Tibial nerve (tissue), 4 donors: Measurements from ENCODE around the gene HAUS6. TPM values are rescaled to one million over a fixed set of nuclear protein-coding genes. Genes with fewer than 3 reads are reported as not detected.
"Not testable (repeated sequence)": the region's sequence is repeated elsewhere in the genome, so short reads cannot be mapped to it uniquely, and the experiment has no call there.

Source experiments
- DNase-seq, 2 donors: peaks; one replicate each; pipeline ENCODE4 v3.0.0-alpha.2; 2019; ENCODE audit warnings: low spot score in 2 of 2
- H3K27ac ChIP-seq, 4 donors: fragments of 200-600 bp; sonication (generic) in 3 of 4; one replicate each; pipeline ENCODE4 v1.5.1; 2017 to 2019; ENCODE audit warnings: mild to moderate bottlenecking in 1 of 4
- H3K27me3 ChIP-seq, 2 donors: fragments of 200-600 bp; sonication (generic) in 1 of 2; one replicate each; pipeline versions ENCODE4 v1.5.1 to v1.6.0; 2017 to 2019
- H3K36me3 ChIP-seq, 3 donors: fragments of 200-600 bp; sonication (generic); one replicate each; pipeline ENCODE4 v1.5.1; 2018 to 2019
- H3K4me1 ChIP-seq, 4 donors: fragments of 200-600 bp; sonication (generic) in 3 of 4; one replicate each; pipeline ENCODE4 v1.5.1; 2017 to 2019
- H3K4me3 ChIP-seq, 4 donors: fragments of 200-600 bp; sonication (generic) in 3 of 4; one replicate each; pipeline ENCODE4 v1.5.1; 2017 to 2019; ENCODE audit warnings: mild to moderate bottlenecking in 1 of 4, moderate library complexity in 1 of 4
- H3K9me3 ChIP-seq, 4 donors: fragments of 200-600 bp; sonication (generic) in 3 of 4; one replicate each; pipeline ENCODE4 v1.5.1; 2017 to 2019
- CTCF ChIP-seq, 5 experiments: fragments of 200-600 bp in 3 of 5; fragments of 450-650 bp in 2 of 5; sonication (generic) in 3 of 5; IDR thresholded peaks; one replicate each; pipeline ENCODE4 v1.5.1; 2016 to 2019; ENCODE audit warnings: antibody characterized with exemption in 5 of 5, mild to moderate bottlenecking in 3 of 5, moderate library complexity in 2 of 5
- EP300 ChIP-seq, 2 donors: sonication (generic); formaldehyde crosslinking; IDR thresholded peaks; one replicate each; pipeline ENCODE4 v1.6.1; 2017; ENCODE audit warnings: antibody characterized with exemption in 2 of 2, mild to moderate bottlenecking in 1 of 2
- POLR2A ChIP-seq, 2 donors: fragments of 450-650 bp; IDR thresholded peaks; one replicate each; pipeline ENCODE4 v1.6.1; 2017; ENCODE audit warnings: antibody characterized with exemption in 2 of 2, mild to moderate bottlenecking in 2 of 2, moderate library complexity in 2 of 2
- WGBS, 2 donors: methylation state at CpG; one replicate each; pipeline ENCODE4 v1.1.5; 2018; 5-methylcytosine and 5-hydroxymethylcytosine counted together
- total RNA-seq, 4 donors: library from RNA; depleted of rRNA; stranded (reverse); fragments of >200 nt; gene quantifications; one replicate each; pipeline ENCODE4 v1.1.0, GENCODE V29; 2016

HAUS6 gene
- total RNA-seq, 4 donors from 2014 or later, result 10.1 to 37.1 (median 11.2) TPM

GRCh38 chr9:19104515-19105282 is 2.0 kb upstream of the HAUS6 start:
- TF ChIP-seq POLR2A (IDR thresholded peaks at IDR 0.05) (no peak), EP300 (IDR thresholded peaks at IDR 0.05) (no peak), CTCF (IDR thresholded peaks at IDR 0.05) (no peak)
- H3K4me1 ChIP-seq, result peaks cover 0 to 33% (median 13%) of the 10 kb centered on the region in 4 donors
- no peaks in the 10 kb centered on the region for H3K27me3 ChIP-seq
- 37 to 42% methylated on average over 14 of the region's 14 CpGs for WGBS, 2 donors
- no peak for DNase-seq
- peak overlapping the region in 2 of 4 donors; percentile 38 to 49 for H3K27ac ChIP-seq
- H3K4me3 ChIP-seq, result no peak overlapping the region
- no peaks in the 10 kb centered on the region for H3K9me3 ChIP-seq
- H3K36me3 ChIP-seq, result no peaks in the 10 kb centered on the region

GRCh38 chr9:19102181-19102630 is 498 bp downstream of the HAUS6 start:
- Histone ChIP-seq H3K9me3 (no peaks in the 10 kb centered on the region), H3K4me1 (peaks cover 0 to 36% (median 13%) of the 10 kb centered on the region in 4 donors), H3K27me3 (no peaks in the 10 kb centered on the region), H3K36me3 (no peaks in the 10 kb centered on the region), H3K4me3 (peak overlapping the region; percentile 61 to 89 (median 76)), H3K27ac (peak overlapping the region; percentile 62 to 91 (median 80))
- WGBS, 2 donors, result 0 to 4% methylated on average over 17 to 19 of the region's 21 CpGs
- TF ChIP-seq CTCF (IDR thresholded peaks at IDR 0.05) (no peak), POLR2A (IDR thresholded peaks at IDR 0.05) (no peak), EP300 (IDR thresholded peaks at IDR 0.05) (no peak)
- no peak for DNase-seq

- TF ChIP-seq POLR2A (IDR thresholded peaks at IDR 0.05) (no peak), EP300 (IDR thresholded peaks at IDR 0.05) (no peak), CTCF (IDR thresholded peaks at IDR 0.05) (no peak)
- H3K4me3 ChIP-seq, result no peak overlapping the region
- H3K36me3 ChIP-seq, result no peaks in the 10 kb centered on the region
- 92 to 93% methylated on average over 8 of the region's 8 CpGs for WGBS, 2 donors
- no peak for DNase-seq
- no peaks in the 10 kb centered on the region for H3K27me3 ChIP-seq
- no peak overlapping the region for H3K27ac ChIP-seq
- no peaks in the 10 kb centered on the region for H3K9me3 ChIP-seq
- H3K4me1 ChIP-seq, result peaks cover 0 to 36% (median 13%) of the 10 kb centered on the region in 4 donors
Observed at GRCh38 chr9:19101203-19101602, 1.5 kb downstream of the HAUS6 start.

GRCh38 chr9:19097431-19097830 is 5.3 kb downstream of the HAUS6 start:
- not testable (repeated sequence) for H3K27ac ChIP-seq, H3K27me3 ChIP-seq, H3K4me3 ChIP-seq, H3K9me3 ChIP-seq, DNase-seq
- Histone ChIP-seq H3K4me1 (peaks cover 0 to 29% (median 10%) of the 10 kb centered on the region in 4 donors), H3K36me3 (peaks cover 0 to 22% (median 3%) of the 10 kb centered on the region in 3 donors)

- H3K4me3 ChIP-seq, result no peak overlapping the region
- DNase-seq, result no peak
- H3K4me1 ChIP-seq, result no peaks in the 10 kb centered on the region
- no peak overlapping the region for H3K27ac ChIP-seq
- TF ChIP-seq POLR2A (IDR thresholded peaks at IDR 0.05) (no peak), CTCF (IDR thresholded peaks at IDR 0.05) (no peak), EP300 (IDR thresholded peaks at IDR 0.05) (no peak)
- H3K27me3 ChIP-seq, result no peaks in the 10 kb centered on the region
- 87 to 89% methylated on average over 6 of the region's 6 CpGs for WGBS, 2 donors
- peaks cover 0 to 89% (median 8%) of the 10 kb centered on the region in 3 donors for H3K36me3 ChIP-seq
- no peaks in the 10 kb centered on the region for H3K9me3 ChIP-seq
Observed at GRCh38 chr9:19087106-19088000, 15.4 kb downstream of the HAUS6 start.
